Activated naive CD4-positive, alpha-beta T cell treated with anti-CD3 and anti-CD28 coated beads, Interleukin-2, amount 50 U/mL, for 24 hours (primary cell): Measurements from ENCODE around the gene DIAPH3.

ENCODE experiments used
- H3K27ac Mint-ChIP-seq: one replicate; pipeline ENCODE4 v1.8.0; 2021; ENCODE audit warnings: mild to moderate bottlenecking, mixed read lengths
- H3K27me3 Mint-ChIP-seq: one replicate; pipeline ENCODE4 v1.8.0; 2021; ENCODE audit warnings: mixed read lengths
- H3K36me3 Mint-ChIP-seq: one replicate; pipeline ENCODE4 v1.8.0; 2021; ENCODE audit warnings: mixed read lengths
- H3K4me1 Mint-ChIP-seq: one replicate; pipeline ENCODE4 v1.8.0; 2021; ENCODE audit warnings: mixed read lengths
- H3K4me3 Mint-ChIP-seq: one replicate; pipeline ENCODE4 v1.8.0; 2021; ENCODE audit warnings: mild to moderate bottlenecking, mixed read lengths
- H3K9me3 Mint-ChIP-seq: one replicate; pipeline ENCODE4 v1.8.0; 2021; ENCODE audit warnings: mixed read lengths

Gene DIAPH3

GRCh38 chr13:59643906-59644626, 519.7 kb downstream of the DIAPH3 start:
- H3K9me3 Mint-ChIP-seq: no peaks in the 10 kb centered on the region
- no peaks in the 10 kb centered on the region for H3K4me1 Mint-ChIP-seq
- no peak overlapping the region for H3K27ac Mint-ChIP-seq
- H3K4me3 Mint-ChIP-seq: no peak overlapping the region
- no peaks in the 10 kb centered on the region for H3K36me3 Mint-ChIP-seq
- H3K27me3 Mint-ChIP-seq: peaks cover 2% of the 10 kb centered on the region

GRCh38 chr13:59643364-59643841, 520.3 kb downstream of the DIAPH3 start:
- H3K27me3 Mint-ChIP-seq: no peaks in the 10 kb centered on the region
- no peak overlapping the region for H3K4me3 Mint-ChIP-seq
- no peaks in the 10 kb centered on the region for H3K36me3 Mint-ChIP-seq
- no peaks in the 10 kb centered on the region for H3K9me3 Mint-ChIP-seq
- H3K27ac Mint-ChIP-seq: no peak overlapping the region
- no peaks in the 10 kb centered on the region for H3K4me1 Mint-ChIP-seq

- Mint-ChIP-seq H3K27ac (no peak overlapping the region), H3K9me3 (no peaks in the 10 kb centered on the region), H3K4me3 (no peak overlapping the region), H3K27me3 (no peaks in the 10 kb centered on the region), H3K36me3 (no peaks in the 10 kb centered on the region), H3K4me1 (no peaks in the 10 kb centered on the region)
Observed at GRCh38 chr13:59641817-59642216, 521.9 kb downstream of the DIAPH3 start.

- Mint-ChIP-seq H3K27me3 (no peaks in the 10 kb centered on the region), H3K27ac (no peak overlapping the region), H3K36me3 (no peaks in the 10 kb centered on the region), H3K9me3 (no peaks in the 10 kb centered on the region), H3K4me3 (no peak overlapping the region), H3K4me1 (no peaks in the 10 kb centered on the region)
Observed at GRCh38 chr13:59641261-59641660, 522.5 kb downstream of the DIAPH3 start.

GRCh38 chr13:59638404-59638803, 525.3 kb downstream of the DIAPH3 start:
- no peak overlapping the region for H3K4me3 Mint-ChIP-seq

GRCh38 chr13:59635589-59635988, 528.1 kb downstream of the DIAPH3 start:
- Mint-ChIP-seq H3K4me3 (no peak overlapping the region), H3K27me3 (no peaks in the 10 kb centered on the region), H3K27ac (no peak overlapping the region), H3K36me3 (no peaks in the 10 kb centered on the region), H3K9me3 (no peaks in the 10 kb centered on the region), H3K4me1 (no peaks in the 10 kb centered on the region)

More at GRCh38 chr13:59638404-59638803, 525.3 kb downstream of the DIAPH3 start:
- Mint-ChIP-seq H3K4me1 (no peaks in the 10 kb centered on the region), H3K27me3 (no peaks in the 10 kb centered on the region), H3K9me3 (no peaks in the 10 kb centered on the region), H3K27ac (no peak overlapping the region), H3K36me3 (no peaks in the 10 kb centered on the region)

DNA sequence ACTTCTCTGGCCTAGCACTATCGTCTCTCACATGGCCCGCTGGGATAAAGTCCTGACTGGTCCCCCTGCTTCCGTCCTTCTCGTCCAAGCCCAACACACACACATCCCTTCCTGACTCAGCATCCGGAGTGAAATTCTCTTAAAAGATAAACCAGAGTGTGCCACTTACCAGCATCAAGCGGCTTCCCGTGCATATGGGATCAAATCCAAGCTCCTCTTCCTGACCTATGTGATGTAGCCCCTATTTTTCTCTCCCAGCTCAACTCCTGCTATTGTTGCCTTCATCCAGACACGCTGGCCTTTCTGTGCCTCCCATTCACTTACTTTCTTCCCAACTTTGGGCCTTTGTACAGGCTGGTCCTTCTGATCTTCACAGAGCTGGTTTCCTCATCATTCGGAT, 530.4 kb downstream of the DIAPH3 start:
- Mint-ChIP-seq H3K4me3 (no peak overlapping the region), H3K27ac (no peak overlapping the region), H3K9me3 (no peaks in the 10 kb centered on the region), H3K27me3 (no peaks in the 10 kb centered on the region), H3K4me1 (no peaks in the 10 kb centered on the region), H3K36me3 (no peaks in the 10 kb centered on the region)

- no peaks in the 10 kb centered on the region for H3K9me3 Mint-ChIP-seq
- no peak overlapping the region for H3K4me3 Mint-ChIP-seq
- no peaks in the 10 kb centered on the region for H3K4me1 Mint-ChIP-seq
- H3K36me3 Mint-ChIP-seq: no peaks in the 10 kb centered on the region
- no peak overlapping the region for H3K27ac Mint-ChIP-seq
- no peaks in the 10 kb centered on the region for H3K27me3 Mint-ChIP-seq
Observed at GRCh38 chr13:59631271-59631670, 532.5 kb downstream of the DIAPH3 start.

DNA sequence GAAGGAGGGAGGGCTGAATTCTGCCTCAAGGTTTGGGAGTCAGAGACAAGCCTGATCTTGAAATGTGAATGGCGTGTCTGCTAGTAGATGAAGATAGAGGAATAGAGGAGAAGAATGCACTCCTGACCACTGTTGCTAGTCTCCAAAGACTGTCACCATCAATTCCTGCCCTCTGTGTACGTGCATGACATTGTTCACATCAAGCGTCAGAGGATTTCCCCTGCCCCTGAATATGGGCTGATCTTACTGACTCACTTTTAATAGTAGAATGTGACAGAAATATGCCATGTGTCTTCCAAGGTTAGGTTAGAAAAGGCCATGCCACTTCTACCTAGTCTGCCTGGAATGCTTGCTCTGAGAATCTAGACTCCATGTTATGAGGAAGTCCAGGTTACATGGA, 538.6 kb downstream of the DIAPH3 start:
- H3K36me3 Mint-ChIP-seq: no peaks in the 10 kb centered on the region
- H3K4me1 Mint-ChIP-seq: no peaks in the 10 kb centered on the region
- no peak overlapping the region for H3K27ac Mint-ChIP-seq
- no peak overlapping the region for H3K4me3 Mint-ChIP-seq
- peaks cover 6% of the 10 kb centered on the region for H3K9me3 Mint-ChIP-seq
- peaks cover 8% of the 10 kb centered on the region for H3K27me3 Mint-ChIP-seq

DNA sequence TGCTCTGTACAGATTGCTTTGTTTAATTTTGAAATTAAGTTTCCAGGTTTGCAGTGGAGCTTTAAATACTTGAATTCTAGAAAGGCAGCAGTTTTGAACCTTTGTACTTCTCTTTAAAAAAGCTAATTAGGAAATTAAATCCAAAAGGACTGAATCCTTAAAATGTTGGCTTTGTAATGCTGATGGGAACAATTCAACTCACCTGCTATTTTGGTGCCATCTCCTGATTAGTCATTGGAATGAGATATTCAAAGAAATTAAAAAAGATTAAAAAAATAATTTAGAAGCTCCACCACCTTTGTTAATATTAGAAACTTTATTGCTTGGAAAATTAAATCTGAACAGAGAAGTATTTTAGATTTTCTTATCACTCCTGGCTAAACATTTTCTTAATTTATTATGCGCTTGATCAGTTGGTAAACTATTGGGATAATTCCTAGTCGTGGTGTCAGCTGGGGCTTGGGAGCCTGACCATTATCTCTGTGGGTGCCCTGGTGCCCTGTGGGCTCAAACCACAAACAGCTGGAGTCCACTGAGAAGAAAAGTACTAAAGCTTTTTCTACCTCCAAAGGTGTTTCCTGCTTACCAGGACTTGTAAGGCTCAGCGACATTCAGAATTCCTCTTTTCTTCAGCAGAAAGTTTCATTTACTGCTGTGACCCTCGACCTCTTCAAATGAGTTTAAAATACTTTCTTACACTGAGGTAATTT, 540.4 kb downstream of the DIAPH3 start:
- H3K27ac Mint-ChIP-seq: no peak overlapping the region
- H3K4me1 Mint-ChIP-seq: no peaks in the 10 kb centered on the region
- H3K36me3 Mint-ChIP-seq: peaks cover 2% of the 10 kb centered on the region

GRCh38 chr13:59621773-59622172, 542.0 kb downstream of the DIAPH3 start:
- Mint-ChIP-seq H3K27ac (no peak overlapping the region), H3K4me1 (no peaks in the 10 kb centered on the region), H3K36me3 (peaks cover 2% of the 10 kb centered on the region), H3K9me3 (peaks cover 21% of the 10 kb centered on the region), H3K4me3 (no peak overlapping the region), H3K27me3 (peaks cover 10% of the 10 kb centered on the region)

More for the DNA sequence above, 540.4 kb downstream of the DIAPH3 start:
- H3K4me3 Mint-ChIP-seq: no peak overlapping the region
- H3K27me3 Mint-ChIP-seq: peaks cover 10% of the 10 kb centered on the region
- H3K9me3 Mint-ChIP-seq: peaks cover 21% of the 10 kb centered on the region
